Large intestine (tissue), 3 donors: Measurements from ENCODE around the gene DNAH17. TPM values are rescaled to one million over a fixed set of nuclear protein-coding genes. Genes with fewer than 3 reads are reported as not detected.

ENCODE experiments used
- DNase-seq, 2 donors: peaks; one replicate each; pipeline versions ENCODE4 v3.0.0 to v3.0.0-alpha.2; 2013
- H3K27ac ChIP-seq: one replicate; pipeline ENCODE4 v1.5.1; 2013; ENCODE audit warnings: low read length
- H3K27me3 ChIP-seq: 2 replicates; pipeline ENCODE4 v1.6.1; 2013; ENCODE audit warnings: low read length; ENCODE audit not compliant: control insufficient read depth, insufficient read depth
- H3K36me3 ChIP-seq: 2 replicates; pipeline ENCODE4 v1.6.1; 2013; ENCODE audit warnings: low read length; ENCODE audit not compliant: control insufficient read depth, insufficient read depth
- H3K4me1 ChIP-seq: one replicate; pipeline ENCODE4 v1.6.1; 2013; ENCODE audit warnings: low read length; ENCODE audit not compliant: control insufficient read depth, insufficient read depth
- H3K4me3 ChIP-seq: one replicate; pipeline ENCODE4 v1.5.1; 2013; ENCODE audit warnings: low read length
- H3K9me3 ChIP-seq: one replicate; pipeline ENCODE4 v1.6.1; 2013; ENCODE audit warnings: mild to moderate bottlenecking, low read depth, low read length, moderate library complexity; ENCODE audit not compliant: control insufficient read depth
- WGBS: methylation state at CpG from one replicate; pipeline ENCODE4 v1.1.5; 2013; ENCODE audit warnings: low lambda C conversion rate; ENCODE audit not compliant: insufficient coverage; 5-methylcytosine and 5-hydroxymethylcytosine counted together
- polyA plus RNA-seq: library from polyadenylated mRNA; unstranded; fragments of 120-200 nt; gene quantifications from one replicate; pipeline ENCODE4 v1.2.1, GENCODE V29; 2013

DNAH17 gene
- polyA plus RNA-seq, 1 donor, result 4.4 TPM

DNA sequence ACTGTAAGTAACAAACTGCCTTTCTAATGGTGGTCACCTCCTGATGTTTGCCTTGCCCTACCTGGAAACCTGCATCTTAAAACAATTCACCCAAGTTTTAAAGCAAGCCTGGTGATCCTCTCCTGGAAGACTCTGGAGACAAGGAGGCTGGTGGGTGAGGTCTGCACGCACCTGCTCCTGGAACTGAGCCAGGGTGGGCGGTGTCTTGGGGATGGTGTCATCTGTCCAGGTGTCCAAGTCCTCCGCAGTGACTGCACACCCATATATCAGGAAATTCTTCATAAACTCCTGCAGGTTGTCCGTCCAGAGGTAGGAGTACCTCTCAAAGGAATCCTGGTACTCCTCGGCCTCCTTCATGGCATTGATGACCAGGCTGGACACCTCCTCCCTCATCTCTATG lies 44.9 kb downstream of the DNAH17 start:
- Histone ChIP-seq H3K4me3 (no peak overlapping the region), H3K9me3 (no peaks in the 10 kb centered on the region), H3K4me1 (no peaks in the 10 kb centered on the region), H3K36me3 (no peaks in the 10 kb centered on the region), H3K27me3 (no peaks in the 10 kb centered on the region), H3K27ac (no peak overlapping the region)
- WGBS, result no CpG with 5 or more reads among the region's 5 CpGs
- DNase-seq, result peak in 1 of 2 donors; percentile 16

DNA sequence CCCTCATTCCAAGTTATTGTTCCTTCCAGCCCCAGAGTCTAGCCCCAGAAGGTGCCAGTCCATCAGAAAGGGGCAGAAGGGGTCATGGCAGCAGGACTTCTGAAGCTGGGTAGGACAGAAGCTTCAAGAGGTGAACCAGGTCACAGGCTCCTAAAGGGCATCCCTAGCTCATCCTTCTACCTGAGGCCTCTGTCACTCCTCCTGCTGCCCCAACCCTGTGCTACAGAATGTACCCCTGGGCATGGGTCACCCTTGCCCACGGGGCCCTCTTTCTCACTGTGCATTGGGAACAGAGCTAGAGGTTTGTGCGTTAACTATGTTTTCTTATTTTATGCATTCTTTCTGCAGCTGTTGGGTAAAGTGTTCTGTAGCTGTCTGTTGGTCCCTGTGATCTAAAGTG lies 46.5 kb downstream of the DNAH17 start:
- H3K9me3 ChIP-seq, result peaks cover 11% of the 10 kb centered on the region
- no peaks in the 10 kb centered on the region for H3K36me3 ChIP-seq
- H3K27ac ChIP-seq, result no peak overlapping the region
- no peak for DNase-seq
- H3K4me1 ChIP-seq, result peaks cover 5% of the 10 kb centered on the region
- WGBS, result no CpG with 5 or more reads among the region's 2 CpGs
- no peak overlapping the region for H3K4me3 ChIP-seq
- H3K27me3 ChIP-seq, result no peaks in the 10 kb centered on the region

DNA sequence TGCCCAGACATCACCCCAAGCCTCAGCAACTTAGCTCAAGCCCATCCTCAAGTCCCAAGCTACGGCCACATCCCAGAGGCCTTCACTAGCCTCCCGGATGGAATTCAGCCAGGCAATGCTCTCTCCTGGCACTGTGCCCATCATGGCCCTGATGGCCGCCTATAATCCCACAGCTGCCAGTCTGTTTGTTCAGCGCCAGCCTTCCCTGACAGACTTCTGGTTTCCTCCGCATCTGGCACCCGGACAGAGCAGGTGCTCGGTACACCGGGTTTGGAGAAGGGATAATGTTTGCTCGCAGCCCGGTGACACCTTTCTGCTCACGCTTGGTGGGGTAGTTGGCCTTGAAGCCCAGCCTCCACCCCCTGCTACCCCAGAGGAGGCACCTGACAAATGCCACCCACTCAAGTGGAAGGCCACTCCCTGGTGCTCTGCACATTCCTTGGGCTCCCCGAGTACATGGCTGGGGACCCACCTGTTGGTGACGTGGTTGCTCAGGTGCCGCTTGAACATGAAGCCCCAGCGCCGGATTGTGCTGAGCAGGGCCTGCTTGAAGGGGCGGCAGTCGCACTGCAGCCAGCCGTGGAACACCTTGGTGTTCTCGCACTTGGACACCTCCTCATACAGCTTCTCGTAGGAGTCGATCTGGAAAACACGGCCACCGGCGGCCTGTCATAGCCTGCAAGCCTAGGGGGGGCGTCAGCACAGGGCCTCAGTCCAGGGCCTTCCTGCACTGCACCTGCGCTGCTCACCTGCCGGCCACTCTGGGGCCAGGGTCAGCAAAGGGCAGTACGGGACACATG lies 47.1 kb downstream of the DNAH17 start:
- Histone ChIP-seq H3K4me3 (no peak overlapping the region), H3K9me3 (peaks cover 12% of the 10 kb centered on the region), H3K27ac (no peak overlapping the region), H3K4me1 (peaks cover 5% of the 10 kb centered on the region), H3K27me3 (no peaks in the 10 kb centered on the region), H3K36me3 (no peaks in the 10 kb centered on the region)
- peak in 1 of 2 donors; percentile 41 for DNase-seq
- no CpG with 5 or more reads among the region's 29 CpGs for WGBS

GRCh38 chr17:78529251-78529650 lies 47.9 kb downstream of the DNAH17 start:
- no peak for DNase-seq
- 100% methylated on average over 1 of the region's 11 CpGs for WGBS
- no peaks in the 10 kb centered on the region for H3K36me3 ChIP-seq
- no peak overlapping the region for H3K27ac ChIP-seq
- no peak overlapping the region for H3K4me3 ChIP-seq
- peaks cover 5% of the 10 kb centered on the region for H3K4me1 ChIP-seq
- H3K27me3 ChIP-seq, result no peaks in the 10 kb centered on the region
- peaks cover 12% of the 10 kb centered on the region for H3K9me3 ChIP-seq

DNA sequence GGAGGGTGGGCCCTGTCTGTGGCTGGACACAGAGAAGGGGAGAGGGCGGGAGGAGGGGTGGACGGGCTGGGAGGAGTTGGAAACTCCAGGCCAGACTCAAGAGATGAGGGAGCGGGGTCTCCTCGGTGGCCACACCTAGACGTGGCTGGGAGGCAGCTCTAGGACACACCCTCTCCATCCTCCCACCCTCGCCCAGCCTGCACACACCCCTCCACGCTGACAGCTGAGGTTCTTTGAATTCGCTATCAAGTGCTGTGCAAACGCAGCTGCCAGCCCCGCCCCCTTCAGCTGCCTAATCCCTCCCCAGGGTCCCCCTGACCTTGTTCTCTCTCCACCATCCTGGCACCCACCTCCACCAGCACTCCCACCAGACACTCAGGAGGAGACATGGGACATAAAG lies 48.7 kb downstream of the DNAH17 start:
- Histone ChIP-seq H3K36me3 (no peaks in the 10 kb centered on the region), H3K27ac (no peak overlapping the region), H3K27me3 (no peaks in the 10 kb centered on the region), H3K4me1 (peaks cover 5% of the 10 kb centered on the region), H3K4me3 (no peak overlapping the region), H3K9me3 (peaks cover 12% of the 10 kb centered on the region)
- DNase-seq, result peak in 1 of 2 donors; percentile 29
- no CpG with 5 or more reads among the region's 10 CpGs for WGBS

DNA sequence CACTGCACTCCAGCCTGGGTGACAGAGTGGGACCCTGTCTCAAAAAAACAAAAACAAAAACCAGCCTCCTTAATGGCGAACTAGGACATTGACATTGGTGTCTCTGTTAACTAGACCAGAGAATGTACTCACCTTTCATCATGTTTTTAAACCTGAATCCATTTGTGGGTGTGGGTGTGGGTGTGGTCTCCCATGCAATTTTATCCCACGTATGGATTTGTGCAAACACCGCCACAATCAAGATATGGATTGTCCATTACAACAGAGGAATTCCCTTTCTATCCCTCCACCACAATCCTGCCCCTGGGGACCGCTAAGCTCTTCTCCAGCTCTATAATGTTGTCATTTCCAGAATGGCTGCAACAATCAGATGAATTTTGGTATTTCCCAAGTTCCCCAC lies 49.9 kb downstream of the DNAH17 start:
- Histone ChIP-seq H3K27me3 (no peaks in the 10 kb centered on the region), H3K27ac (no peak overlapping the region), H3K36me3 (no peaks in the 10 kb centered on the region), H3K9me3 (peaks cover 12% of the 10 kb centered on the region), H3K4me1 (peaks cover 5% of the 10 kb centered on the region), H3K4me3 (no peak overlapping the region)
- no peak for DNase-seq
- no CpG with 5 or more reads among the region's 4 CpGs for WGBS

GRCh38 chr17:78526231-78527025 lies 50.8 kb downstream of the DNAH17 start:
- peak; percentile 65 to 68 for DNase-seq
- Histone ChIP-seq H3K4me1 (peaks cover 5% of the 10 kb centered on the region), H3K27ac (no peak overlapping the region), H3K9me3 (peaks cover 12% of the 10 kb centered on the region), H3K4me3 (no peak overlapping the region), H3K36me3 (no peaks in the 10 kb centered on the region), H3K27me3 (no peaks in the 10 kb centered on the region)
- WGBS, result no CpG with 5 or more reads among the region's 30 CpGs

GRCh38 chr17:78525511-78526160 lies 51.6 kb downstream of the DNAH17 start:
- H3K36me3 ChIP-seq, result no peaks in the 10 kb centered on the region
- H3K9me3 ChIP-seq, result peaks cover 12% of the 10 kb centered on the region
- no peaks in the 10 kb centered on the region for H3K27me3 ChIP-seq
- no peak for DNase-seq
- H3K27ac ChIP-seq, result no peak overlapping the region
- H3K4me3 ChIP-seq, result no peak overlapping the region
- H3K4me1 ChIP-seq, result peaks cover 5% of the 10 kb centered on the region
- WGBS, result no CpG with 5 or more reads among the region's 17 CpGs

GRCh38 chr17:78524870-78525510 lies 52.2 kb downstream of the DNAH17 start:
- whole genome bisulfite sequencing, result 90% methylated on average over 2 of the region's 23 CpGs
- Histone ChIP-seq H3K4me1 (peaks cover 5% of the 10 kb centered on the region), H3K27ac (no peak overlapping the region), H3K36me3 (no peaks in the 10 kb centered on the region), H3K27me3 (no peaks in the 10 kb centered on the region), H3K9me3 (peaks cover 12% of the 10 kb centered on the region), H3K4me3 (no peak overlapping the region)
- no peak for DNase-seq
